ENCODE measurements around the gene CIDEC.

The CIDEC gene

DNA sequence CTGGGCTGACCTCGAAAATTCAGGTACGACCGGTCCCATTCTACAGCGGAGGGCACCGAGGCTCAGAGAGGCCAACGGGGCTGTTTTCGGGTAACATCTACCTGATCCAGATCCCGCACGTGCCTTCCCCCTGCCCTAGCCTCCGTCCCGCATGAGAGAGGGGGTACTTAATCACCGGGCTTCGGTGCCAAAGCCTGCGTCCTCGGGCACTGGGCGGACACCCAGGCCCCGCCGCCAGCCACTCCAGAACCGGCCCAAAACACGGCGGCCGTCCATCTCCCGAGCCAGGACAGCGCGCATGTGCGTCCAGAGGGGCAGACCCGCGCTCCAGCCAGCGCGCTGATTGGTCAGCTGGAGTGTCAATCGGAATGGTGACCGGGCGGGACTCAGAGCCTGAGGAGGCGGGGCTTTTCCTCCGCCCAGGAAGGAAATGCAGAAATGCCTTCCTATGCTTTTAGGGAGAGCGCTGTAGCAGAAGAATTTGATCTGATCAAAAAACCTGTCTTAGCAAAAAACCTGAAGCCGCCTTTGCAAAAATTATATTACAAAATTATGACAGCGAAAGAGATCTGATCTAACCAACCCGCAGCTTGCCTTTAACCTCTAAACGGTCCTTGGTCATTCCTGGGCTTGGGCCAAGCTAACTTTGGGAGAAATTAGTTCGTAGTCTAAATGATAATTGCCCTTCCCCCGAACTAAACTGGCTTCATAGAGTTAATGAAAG is 36.2 kb downstream of the CIDEC start, which contains the start of gene RPUSD3:
Gene RPUSD3 (minus strand): TSS at position 294 of the 724 bp plus-strand sequence. CDS start 18 bp downstream, at position 276.
- intact Hi-C loops (cut with DNase I; ENCODE audit: low total_unique reads): loop anchor here (5.0 to 10.0 kb wide), 2 partner anchors 73 to 101 kb away; partner anchors contain the start of gene IL17RC
- Histone ChIP-seq H3K27me3 (no peaks in the 10 kb centered on the region), H3K36me3 (peaks cover 18 to 31% (median 21%) of the 10 kb centered on the region in 3 donors), H3K4me1 (peaks cover 0 to 16% (median 12%) of the 10 kb centered on the region in 4 donors), H3K9me3 (no peaks in the 10 kb centered on the region), H3K27ac (peak within 1 kb of the TSS; percentile 80 to 84), H3K4me3 (peak within 1 kb of the TSS; percentile 61 to 85)
- DNase-seq: peak; percentile 98 to 99
- TF ChIP-seq CTCF (IDR thresholded peaks at IDR 0.05): no peak

DNA sequence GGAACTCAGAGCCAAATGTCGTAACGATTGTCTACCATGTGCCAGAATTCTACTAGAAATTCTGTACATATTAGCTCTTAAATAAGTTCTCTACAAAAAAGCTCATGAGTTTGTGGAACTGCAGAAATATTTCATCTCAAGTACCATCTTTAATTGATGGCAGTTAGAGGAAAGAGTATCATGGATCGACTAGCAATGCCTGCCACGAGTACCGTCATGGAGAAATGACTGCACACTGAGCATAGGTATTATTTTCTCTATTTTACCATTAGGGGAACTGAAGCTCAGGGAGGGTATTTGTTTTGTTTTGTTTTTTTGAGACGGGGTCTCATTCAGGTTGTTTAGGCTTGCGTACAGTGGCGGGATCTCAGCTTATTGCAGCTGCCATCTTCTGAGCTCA is 39.0 kb downstream of the CIDEC start:
- no peak overlapping the region for H3K4me3 ChIP-seq
- H3K4me1 ChIP-seq: peaks cover 0 to 16% (median 12%) of the 10 kb centered on the region in 4 donors
- H3K27ac ChIP-seq: no peak overlapping the region
- no peaks in the 10 kb centered on the region for H3K27me3 ChIP-seq
- peaks cover 24 to 46% (median 34%) of the 10 kb centered on the region in 3 donors for H3K36me3 ChIP-seq
- no peak for DNase-seq
- intact Hi-C loops (cut with DNase I; ENCODE audit: low total_unique reads): loop anchor here (5.0 to 10.0 kb wide), 2 partner anchors 76 to 104 kb away; partner anchors contain the start of gene IL17RC
- H3K9me3 ChIP-seq: no peaks in the 10 kb centered on the region
- no peak for TF ChIP-seq CTCF (IDR thresholded peaks at IDR 0.05)

- intact Hi-C loops (cut with DNase I; ENCODE audit: low total_unique reads): no loop called here
- Histone ChIP-seq H3K9me3 (no peaks in the 10 kb centered on the region), H3K27ac (no peak overlapping the region), H3K4me3 (no peak overlapping the region), H3K36me3 (peaks cover 32 to 68% (median 54%) of the 10 kb centered on the region in 3 donors), H3K4me1 (peaks cover 0 to 11% (median 10%) of the 10 kb centered on the region in 4 donors), H3K27me3 (no peaks in the 10 kb centered on the region)
- DNase-seq: no peak
- no peak for TF ChIP-seq CTCF (IDR thresholded peaks at IDR 0.05)
Observed at GRCh38 chr3:9838856-9839255, 41.2 kb downstream of the CIDEC start.

GRCh38 chr3:9837701-9838582 is 42.1 kb downstream of the CIDEC start:
- Histone ChIP-seq H3K4me1 (peaks cover 0 to 9% (median 7%) of the 10 kb centered on the region in 4 donors), H3K27ac (no peak overlapping the region), H3K36me3 (peaks cover 36 to 77% (median 62%) of the 10 kb centered on the region in 3 donors), H3K4me3 (no peak overlapping the region), H3K27me3 (no peaks in the 10 kb centered on the region), H3K9me3 (no peaks in the 10 kb centered on the region)
- TF ChIP-seq CTCF (IDR thresholded peaks at IDR 0.05): no peak
- DNase-seq: no peak
- intact Hi-C loops (cut with DNase I; ENCODE audit: low total_unique reads): no loop called here

- H3K27me3 ChIP-seq: no peaks in the 10 kb centered on the region
- H3K9me3 ChIP-seq: no peaks in the 10 kb centered on the region
- no peak for TF ChIP-seq CTCF (IDR thresholded peaks at IDR 0.05)
- H3K36me3 ChIP-seq: peaks cover 23 to 80% (median 54%) of the 10 kb centered on the region in 3 donors
- no peak for DNase-seq
- no peak overlapping the region for H3K4me3 ChIP-seq
- H3K4me1 ChIP-seq: no peaks in the 10 kb centered on the region
- no peak overlapping the region for H3K27ac ChIP-seq
- intact Hi-C loops (cut with DNase I; ENCODE audit: low total_unique reads): no loop called here
Observed at GRCh38 chr3:9834520-9835380, 45.3 kb downstream of the CIDEC start.

Data from tibial artery (tissue), 4 donors.